Right atrium auricular region (tissue), 2 donors: ENCODE data around the gene MYOM1. TPM values are rescaled to one million over a fixed set of nuclear protein-coding genes. Genes with fewer than 3 reads are reported as not detected.
A peak's percentile ranks its signal among the peaks of the same experiment; 100 is the strongest.

Experiments used
- DNase-seq: peaks from one replicate; pipeline ENCODE4 v3.0.0-alpha.2; 2019; ENCODE audit warnings: low spot score
- H3K27ac ChIP-seq, 2 donors: fragments of 200-600 bp; sonication (generic); 1 replicate in 1 of 2; 2 replicates in 1 of 2; pipeline ENCODE4 v1.5.1; 2016 to 2019
- H3K27me3 ChIP-seq, 2 donors: fragments of 200-600 bp; sonication (generic); one replicate each; pipeline versions ENCODE4 v1.5.1 to v1.6.0; 2017 to 2019
- H3K36me3 ChIP-seq: fragments of 200-600 bp; sonication (generic); one replicate; pipeline ENCODE4 v1.5.1; 2016
- H3K4me1 ChIP-seq, 2 donors: fragments of 200-600 bp; sonication (generic); one replicate each; pipeline versions ENCODE4 v1.5.1 to v1.6.0; 2017 to 2019
- H3K4me3 ChIP-seq, 2 donors: fragments of 200-600 bp; sonication (generic); 1 replicate in 1 of 2; 2 replicates in 1 of 2; pipeline ENCODE4 v1.5.1; 2017 to 2019; ENCODE audit warnings: mild to moderate bottlenecking in 1 of 2, moderate library complexity in 1 of 2
- H3K9me3 ChIP-seq, 2 donors: fragments of 200-600 bp; sonication (generic); one replicate each; pipeline ENCODE4 v1.5.1; 2019
- total RNA-seq, 2 donors: library from RNA; depleted of rRNA; stranded (reverse); fragments of >200 nt; gene quantifications; one replicate each; pipeline ENCODE4 v1.1.0, GENCODE V29; 2016
- TF ChIP-seq, protein P1 (sequence below), 2 donors: fragments of 200-600 bp; sonication (generic); IDR thresholded peaks; one replicate each; pipeline ENCODE4 v1.5.1; 2019; ENCODE audit warnings: antibody characterized with exemption in 2 of 2

Gene MYOM1
- total RNA-seq, 2 donors from 2014 or later, result 357 to 410 TPM

DNA sequence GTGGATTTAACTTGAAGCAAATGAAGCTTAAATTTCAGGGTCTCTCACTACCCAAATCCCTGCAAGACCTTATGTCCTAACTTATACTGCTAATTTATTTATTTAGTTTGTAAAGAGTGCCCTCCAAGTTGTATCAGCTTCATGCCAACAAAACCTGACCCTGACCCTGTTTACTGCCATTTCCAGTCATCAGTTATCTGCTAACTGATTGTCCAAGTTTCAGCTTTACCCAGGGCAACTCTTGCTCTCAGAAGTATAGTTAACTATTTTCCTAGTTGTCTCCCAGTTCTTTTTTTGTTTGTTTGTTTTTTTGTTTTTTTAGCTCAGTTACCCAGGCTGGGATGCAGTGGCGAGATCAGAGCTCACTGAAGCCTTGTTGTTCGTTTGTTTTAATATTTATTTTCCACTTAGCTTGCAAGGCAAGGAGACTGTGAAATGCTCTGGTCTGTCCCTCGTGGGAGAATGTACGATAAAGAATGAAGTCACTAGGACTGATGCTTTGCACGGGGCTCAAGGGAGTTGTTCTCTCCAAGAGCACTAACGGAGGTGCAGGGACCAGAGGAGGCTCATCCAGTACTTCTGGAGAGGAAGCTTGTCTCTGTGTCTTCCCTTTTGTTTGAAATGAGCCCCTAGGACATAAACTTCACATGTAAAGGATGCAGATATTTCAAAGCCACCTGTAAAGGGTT lies 35.3 kb downstream of the MYOM1 start:
- H3K4me1 ChIP-seq, result peaks cover 0 to 19% of the 10 kb centered on the region in 2 donors
- H3K4me3 ChIP-seq, result no peak overlapping the region
- no peak for DNase-seq
- no peaks in the 10 kb centered on the region for H3K27me3 ChIP-seq
- TF ChIP-seq, protein P1, sequence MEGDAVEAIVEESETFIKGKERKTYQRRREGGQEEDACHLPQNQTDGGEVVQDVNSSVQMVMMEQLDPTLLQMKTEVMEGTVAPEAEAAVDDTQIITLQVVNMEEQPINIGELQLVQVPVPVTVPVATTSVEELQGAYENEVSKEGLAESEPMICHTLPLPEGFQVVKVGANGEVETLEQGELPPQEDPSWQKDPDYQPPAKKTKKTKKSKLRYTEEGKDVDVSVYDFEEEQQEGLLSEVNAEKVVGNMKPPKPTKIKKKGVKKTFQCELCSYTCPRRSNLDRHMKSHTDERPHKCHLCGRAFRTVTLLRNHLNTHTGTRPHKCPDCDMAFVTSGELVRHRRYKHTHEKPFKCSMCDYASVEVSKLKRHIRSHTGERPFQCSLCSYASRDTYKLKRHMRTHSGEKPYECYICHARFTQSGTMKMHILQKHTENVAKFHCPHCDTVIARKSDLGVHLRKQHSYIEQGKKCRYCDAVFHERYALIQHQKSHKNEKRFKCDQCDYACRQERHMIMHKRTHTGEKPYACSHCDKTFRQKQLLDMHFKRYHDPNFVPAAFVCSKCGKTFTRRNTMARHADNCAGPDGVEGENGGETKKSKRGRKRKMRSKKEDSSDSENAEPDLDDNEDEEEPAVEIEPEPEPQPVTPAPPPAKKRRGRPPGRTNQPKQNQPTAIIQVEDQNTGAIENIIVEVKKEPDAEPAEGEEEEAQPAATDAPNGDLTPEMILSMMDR (IDR thresholded peaks at IDR 0.05), result no peak
- H3K9me3 ChIP-seq, result no peaks in the 10 kb centered on the region
- peaks cover 75% of the 10 kb centered on the region for H3K36me3 ChIP-seq
- H3K27ac ChIP-seq, result peak overlapping the region; percentile 5 to 37

DNA sequence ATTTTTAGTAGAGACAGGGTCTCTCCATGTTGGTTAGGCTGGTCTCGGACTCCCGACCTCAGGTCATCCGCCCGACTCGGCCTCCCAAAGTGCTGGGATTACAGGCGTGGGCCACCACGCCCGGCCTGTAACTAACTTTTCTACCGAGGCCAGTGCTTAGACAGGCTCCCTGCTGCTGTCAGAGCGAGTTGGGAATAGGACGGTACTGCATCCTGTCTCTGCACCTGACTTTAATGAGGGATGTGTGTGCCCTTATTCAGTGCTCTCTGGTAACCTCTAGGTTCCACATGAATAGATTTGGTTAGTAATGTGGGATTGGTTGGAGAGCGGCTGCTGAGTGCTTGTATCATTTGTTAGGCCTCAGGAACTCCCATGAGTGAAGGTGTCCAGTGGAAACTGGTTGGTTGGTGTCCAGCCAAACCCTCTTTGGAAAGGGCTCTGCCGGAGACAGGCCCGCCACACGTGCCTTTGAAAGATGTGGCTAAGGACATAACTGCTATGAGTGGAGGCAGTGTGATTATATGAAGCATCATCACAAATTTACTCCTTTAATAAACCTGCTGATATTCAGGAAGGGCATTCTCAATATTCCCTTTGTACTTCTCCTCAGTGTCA lies 36.6 kb downstream of the MYOM1 start:
- H3K36me3 ChIP-seq, result peaks cover 66% of the 10 kb centered on the region
- no peak for DNase-seq
- no peaks in the 10 kb centered on the region for H3K27me3 ChIP-seq
- H3K4me3 ChIP-seq, result no peak overlapping the region
- H3K27ac ChIP-seq, result no peak overlapping the region
- peaks cover 0 to 27% of the 10 kb centered on the region in 2 donors for H3K4me1 ChIP-seq
- TF ChIP-seq, protein P1 (IDR thresholded peaks at IDR 0.05), result no peak
- no peaks in the 10 kb centered on the region for H3K9me3 ChIP-seq

DNA sequence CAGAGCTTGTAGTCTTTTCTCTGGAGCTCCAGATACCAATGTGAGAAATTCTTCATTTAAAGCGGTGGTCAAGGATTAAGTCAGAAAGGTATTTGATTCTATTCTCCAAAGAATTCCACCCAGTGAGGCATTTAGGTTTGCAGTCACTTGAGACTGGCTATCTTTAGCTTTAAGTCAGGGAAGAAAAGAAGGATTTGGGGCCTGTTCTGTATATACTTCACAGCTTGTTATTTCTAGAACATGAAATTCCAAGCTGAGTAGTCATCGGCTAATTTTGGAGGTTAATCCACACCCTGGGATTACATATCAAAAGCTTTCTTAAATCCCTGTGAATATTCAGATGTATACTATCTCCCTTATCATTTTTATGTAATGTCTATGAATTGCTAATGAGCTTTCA lies 39.4 kb downstream of the MYOM1 start:
- Histone ChIP-seq H3K9me3 (no peaks in the 10 kb centered on the region), H3K27ac (peak overlapping the region in 1 of 2 donors; percentile 70), H3K4me1 (peaks cover 0 to 27% of the 10 kb centered on the region in 2 donors), H3K27me3 (no peaks in the 10 kb centered on the region), H3K4me3 (no peak overlapping the region), H3K36me3 (peaks cover 47% of the 10 kb centered on the region)
- DNase-seq, result no peak
- TF ChIP-seq, protein P1 (IDR thresholded peaks at IDR 0.05), result no peak

DNA sequence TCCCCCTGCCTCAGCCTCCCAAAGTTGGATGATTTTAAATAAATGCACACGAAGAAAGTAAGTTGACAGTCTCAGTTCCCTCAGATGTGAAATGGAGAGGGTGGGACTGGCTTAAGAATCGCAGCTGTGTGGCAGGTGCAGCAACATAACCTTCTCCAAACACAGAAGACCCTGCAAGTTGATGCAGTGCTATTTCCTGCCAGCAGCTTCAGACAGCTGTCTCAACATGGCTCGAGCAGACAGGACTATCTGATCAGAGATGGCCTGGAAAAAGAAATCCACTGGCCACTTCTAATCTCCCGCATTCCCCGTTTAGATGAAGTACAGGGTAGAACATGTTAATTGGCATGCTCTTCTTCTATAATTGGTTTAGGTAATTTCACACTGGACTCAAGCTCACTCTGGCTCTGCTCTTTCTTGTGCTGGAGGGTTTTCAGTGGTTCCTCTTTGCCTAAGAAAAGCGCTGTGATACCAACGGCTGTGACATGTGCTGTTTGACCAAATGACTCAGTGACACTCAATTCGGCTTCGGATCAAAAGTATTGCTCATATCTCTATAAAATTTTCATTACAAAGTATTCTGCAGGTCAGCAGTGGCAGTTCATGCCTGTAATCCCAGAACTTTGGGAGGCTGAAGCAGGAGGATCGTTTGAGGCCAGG lies 40.2 kb downstream of the MYOM1 start:
- H3K4me1 ChIP-seq, result peaks cover 0 to 25% of the 10 kb centered on the region in 2 donors
- DNase-seq, result no peak
- peaks cover 45% of the 10 kb centered on the region for H3K36me3 ChIP-seq
- peak overlapping the region in 1 of 2 donors; percentile 70 for H3K27ac ChIP-seq
- H3K9me3 ChIP-seq, result no peaks in the 10 kb centered on the region
- TF ChIP-seq, protein P1 (IDR thresholded peaks at IDR 0.05), result no peak
- no peaks in the 10 kb centered on the region for H3K27me3 ChIP-seq
- H3K4me3 ChIP-seq, result no peak overlapping the region

DNA sequence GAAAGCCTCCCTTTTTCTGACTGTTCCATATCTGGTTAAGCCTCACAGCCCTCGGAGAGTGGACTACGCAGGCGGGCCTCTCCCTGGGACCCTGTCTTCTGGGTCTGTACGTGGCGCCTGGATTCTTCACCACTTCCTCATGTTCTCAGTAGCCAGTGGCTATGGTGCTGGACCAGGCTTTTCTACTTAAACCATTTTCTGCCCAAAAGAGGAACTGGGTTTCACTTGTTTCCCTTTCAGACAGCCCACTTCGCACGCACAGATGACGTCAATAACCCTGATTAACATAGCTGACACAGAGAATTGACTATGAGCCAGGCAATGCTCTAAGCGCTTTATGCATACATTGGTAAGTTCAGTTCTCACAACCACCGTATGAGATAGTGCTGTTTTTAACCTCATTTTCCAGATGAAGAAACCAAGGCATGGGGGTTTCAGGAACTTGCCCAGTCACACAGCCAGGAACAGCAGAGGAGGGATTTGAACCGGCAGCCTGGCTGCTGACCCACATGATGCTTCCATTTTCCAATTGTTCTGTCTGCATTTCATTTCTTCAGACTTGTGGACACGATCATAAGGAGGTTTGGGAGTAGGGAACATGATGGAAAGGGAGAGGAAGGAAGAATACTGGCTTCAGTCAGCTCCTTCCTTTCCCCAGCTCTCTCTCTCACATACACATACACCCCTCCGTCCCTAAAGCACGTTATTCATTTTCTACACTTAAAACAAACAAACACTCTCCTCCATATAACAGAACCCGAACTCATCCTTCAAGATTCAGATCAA lies 41.7 kb downstream of the MYOM1 start:
- peak overlapping the region in 1 of 2 donors; percentile 69 for H3K27ac ChIP-seq
- peaks cover 34% of the 10 kb centered on the region for H3K36me3 ChIP-seq
- peaks cover 0 to 19% of the 10 kb centered on the region in 2 donors for H3K4me1 ChIP-seq

More for the DNA sequence above, 41.7 kb downstream of the MYOM1 start:
- TF ChIP-seq, protein P1 (IDR thresholded peaks at IDR 0.05), result no peak
- Histone ChIP-seq H3K9me3 (no peaks in the 10 kb centered on the region), H3K27me3 (no peaks in the 10 kb centered on the region), H3K4me3 (no peak overlapping the region)
- peak; percentile 67 for DNase-seq
